B cell (primary cell): ENCODE data around the gene LARGE2. TPM values are rescaled to one million over a fixed set of nuclear protein-coding genes. Genes with fewer than 3 reads are reported as not detected.

ENCODE experiments used
- ATAC-seq: fragments of 200-7000 bp; cut with Tn5 transposase; one replicate; pipeline ENCODE4 v1.10.0; 2021; ENCODE audit warnings: low read depth, mild to moderate bottlenecking, moderate number of reproducible peaks, moderate library complexity
- CTCF ChIA-PET: fragments of 350-600 bp; sonication (Branson Sonifier 250); formaldehyde crosslinking; loops from one replicate; lab custom pipeline; 2021; ENCODE audit warnings: antibody characterized with exemption, inconsistent platforms; lab: Charles Lee
- POLR2A ChIA-PET: fragments of 350-600 bp; sonication (Branson Sonifier 250); formaldehyde crosslinking; loops from one replicate; lab custom pipeline; 2021; ENCODE audit warnings: antibody characterized with exemption; lab: Charles Lee
- DNase-seq: peaks from one replicate; pipeline ENCODE4 v3.0.0; 2013
- H2AFZ ChIP-seq: 2 replicates; pipeline ENCODE4 v1.6.1; 2012; ENCODE audit warnings: mild to moderate bottlenecking, low read depth, low read length; ENCODE audit not compliant: insufficient read depth, poor library complexity, severe bottlenecking
- H3K27ac ChIP-seq, 2 donors: 1 replicate in 1 of 2; 2 replicates in 1 of 2; pipeline ENCODE4 v1.5.1; 2012 to 2013; ENCODE audit warnings: low read length in 2 of 2, mild to moderate bottlenecking in 2 of 2, moderate library complexity in 1 of 2
- H3K27me3 ChIP-seq, 4 experiments: fragments of 200-600 bp in 1 of 4; sonication (generic) in 1 of 4; replicated peaks in 1 of 4; 1 replicate in 2 of 4; 2 replicates in 2 of 4; pipeline versions ENCODE4 v1.6.1 to v1.7.0; 2013 to 2016; ENCODE audit warnings: low read length in 3 of 4, mild to moderate bottlenecking in 2 of 4, mixed read lengths in 1 of 4, moderate library complexity in 1 of 4; ENCODE audit not compliant: insufficient read depth in 4 of 4, control insufficient read depth in 3 of 4; ENCODE audit errors: control extremely low read depth in 1 of 4
- H3K36me3 ChIP-seq, 2 experiments: replicated peaks in 1 of 2; 1 replicate in 1 of 2; 2 replicates in 1 of 2; pipeline versions ENCODE4 v1.6.1 to v1.7.1; 2013; ENCODE audit warnings: low read length in 1 of 2; ENCODE audit not compliant: insufficient read depth in 2 of 2, control insufficient read depth in 1 of 2; ENCODE audit errors: control extremely low read depth in 1 of 2, extremely low read depth in 1 of 2
- H3K4me1 ChIP-seq, 2 donors: fragments of 200-600 bp in 1 of 2; sonication (generic) in 1 of 2; 1 replicate in 1 of 2; 2 replicates in 1 of 2; pipeline versions ENCODE4 v1.5.1 to v1.6.1; 2013 to 2017; ENCODE audit warnings: low read length in 2 of 2; ENCODE audit not compliant: control insufficient read depth in 2 of 2, insufficient read depth in 2 of 2
- H3K4me2 ChIP-seq: replicated peaks from 2 replicates; pipeline ENCODE3; 2012; ENCODE audit warnings: mild to moderate bottlenecking, low read depth, low read length; ENCODE audit not compliant: poor library complexity, severe bottlenecking
- H3K4me3 ChIP-seq, 5 experiments: fragments of 200-600 bp in 1 of 5; sonication (generic) in 1 of 5; 1 replicate in 3 of 5; 2 replicates in 2 of 5; pipeline versions ENCODE4 v1.5.1 to v1.7.0; 2011 to 2016; ENCODE audit warnings: low read length in 4 of 5, mild to moderate bottlenecking in 4 of 5, low read depth in 2 of 5, control low read depth in 1 of 5, moderate library complexity in 1 of 5; ENCODE audit not compliant: insufficient read depth in 1 of 5; ENCODE audit errors: control extremely low read depth in 1 of 5, extremely low read depth in 1 of 5
- H3K79me2 ChIP-seq: fragments of 200-600 bp; sonication (generic); one replicate; pipeline ENCODE4 v1.6.0; 2016; ENCODE audit warnings: low read length; ENCODE audit not compliant: control insufficient read depth, insufficient read depth
- H3K9ac ChIP-seq: fragments of 200-600 bp; sonication (generic); 2 replicates; pipeline ENCODE4 v1.6.1; 2017; ENCODE audit warnings: mild to moderate bottlenecking, low read length, moderate library complexity
- H3K9me3 ChIP-seq, 3 donors: one replicate each; pipeline versions ENCODE4 v1.6.1 to v1.7.1; 2013; ENCODE audit warnings: low read length in 2 of 3; ENCODE audit not compliant: control insufficient read depth in 2 of 3, insufficient read depth in 1 of 3; ENCODE audit errors: control extremely low read depth in 1 of 3
- H4K20me1 ChIP-seq: 2 replicates; pipeline ENCODE4 v1.6.0; 2012; ENCODE audit warnings: mild to moderate bottlenecking, low read length; ENCODE audit not compliant: insufficient read depth, control insufficient read depth, poor library complexity, severe bottlenecking
- H3K27ac Mint-ChIP-seq: one replicate; pipeline ENCODE4 v1.8.0; 2021; ENCODE audit warnings: mixed read lengths
- H3K27me3 Mint-ChIP-seq: one replicate; pipeline ENCODE4 v1.8.0; 2021; ENCODE audit warnings: mixed read lengths
- H3K4me1 Mint-ChIP-seq: one replicate; pipeline ENCODE4 v1.8.0; 2021; ENCODE audit warnings: mixed read lengths
- H3K4me3 Mint-ChIP-seq: one replicate; pipeline ENCODE4 v1.8.0; 2021; ENCODE audit warnings: mixed read lengths
- H3K9me3 Mint-ChIP-seq: one replicate; pipeline ENCODE4 v1.8.0; 2022; ENCODE audit warnings: mixed read lengths; ENCODE audit not compliant: insufficient read depth
- CTCF ChIP-seq: fragments of 200-600 bp; IDR thresholded peaks from one replicate; pipeline ENCODE4 v1.8.0; 2022; ENCODE audit warnings: antibody characterized with exemption, mild to moderate bottlenecking
- EZH2 ChIP-seq: IDR thresholded peaks from 2 replicates; pipeline ENCODE4 v1.6.1; 2012; ENCODE audit warnings: borderline replicate concordance, low read depth, mild to moderate bottlenecking, moderate library complexity, low read length; ENCODE audit not compliant: insufficient read depth, poor library complexity, severe bottlenecking
- WGBS: methylation state at CpG from one replicate; pipeline ENCODE4 v1.1.5; 2013; ENCODE audit warnings: missing lambda C conversion rate; ENCODE audit not compliant: insufficient coverage; 5-methylcytosine and 5-hydroxymethylcytosine counted together
- intact Hi-C: fragments of 100-400 bp; cut with micrococcal nuclease; formaldehyde crosslinking; loops from one replicate; pipeline ENCODE4 v1.10.0; 2022
- polyA plus RNA-seq: library from polyadenylated mRNA; depleted of rRNA; stranded (reverse); fragments of >200 nt; gene quantifications from 2 replicates; pipeline ENCODE4 v1.2.3, GENCODE V29; 2012
- total RNA-seq, 2 donors: library from RNA; stranded (reverse); fragments of 120-200 nt in 1 of 2; gene quantifications; 1 replicate in 1 of 2; 2 replicates in 1 of 2; pipeline versions ENCODE4 v1.2.3 to v1.2.4, GENCODE V29; 2013 to 2022

LARGE2 gene
- total and polyA plus RNA-seq, 2 donors (not counting 1 experiment from before 2014, with no cell fraction given), result 109 to 264 TPM

GRCh38 chr11:45880772-45881570 is 41.5 kb upstream of the LARGE2 start:
- peaks cover 0 to 44% of the 10 kb centered on the region in 2 experiments for H3K36me3 ChIP-seq
- no peak for ATAC-seq
- TF ChIP-seq EZH2 (no peak), CTCF (no peak)
- peaks cover 11% of the 10 kb centered on the region for H3K4me1 Mint-ChIP-seq
- WGBS, result 97% methylated on average over 15 of the region's 15 CpGs
- POLR2A ChIA-PET, result no interaction called here
- no peak for DNase-seq
- H3K9me3 Mint-ChIP-seq, result no peaks in the 10 kb centered on the region
- no peak overlapping the region for H3K4me2 ChIP-seq
- CTCF ChIA-PET, result interaction anchor here (0.6 to 1.2 kb wide), 2 partner anchors 9 to 84 kb away, joined by 3 read pairs; no protein-coding TSS in a partner anchor
- H3K9me3 ChIP-seq, result no peaks in the 10 kb centered on the region
- no peaks in the 10 kb centered on the region for H3K79me2 ChIP-seq
- H3K27ac ChIP-seq, result no peak overlapping the region
- no peak overlapping the region for H3K9ac ChIP-seq
- intact Hi-C loops, result no loop called here
- H3K4me3 ChIP-seq, result no peak overlapping the region
- no peak overlapping the region for H3K4me3 Mint-ChIP-seq
- H3K4me1 ChIP-seq, result peaks cover 8 to 11% of the 10 kb centered on the region in 2 donors
- H3K27me3 ChIP-seq, result peaks cover 0 to 7% (median 0%) of the 10 kb centered on the region in 4 experiments
- H3K27ac Mint-ChIP-seq, result no peak overlapping the region
- H2AFZ ChIP-seq, result no peak overlapping the region
- H4K20me1 ChIP-seq, result peaks cover 15% of the 10 kb centered on the region
- no peaks in the 10 kb centered on the region for H3K27me3 Mint-ChIP-seq
